ENCODE measurements around the gene PRRG4. TPM values are rescaled to one million over a fixed set of nuclear protein-coding genes. Genes with fewer than 3 reads are reported as not detected.
"Not testable (repeated sequence)": the region's sequence is repeated elsewhere in the genome, so short reads cannot be mapped to it uniquely, and the experiment has no call there.

The PRRG4 gene
- total RNA-seq, result 10 to 100 TPM in 2 of 3 donors, 1 to 10 TPM in 1; 8.6 to 18.9 (median 15.1) TPM
- long read RNA-seq, donor 1, full-length matches to known transcripts, result 15 of 17 reads
- long read RNA-seq, donor 1, partial matches to known transcripts, result 0 of 17 reads
- long read RNA-seq, donor 1, other reads (novel, unspliced or antisense), result 2 of 17 reads
- long read RNA-seq, donor 2, full-length matches to known transcripts, result 31 of 41 reads
- long read RNA-seq, donor 2, partial matches to known transcripts, result 1 of 41 reads
- long read RNA-seq, donor 2, other reads (novel, unspliced or antisense), result 9 of 41 reads

DNA sequence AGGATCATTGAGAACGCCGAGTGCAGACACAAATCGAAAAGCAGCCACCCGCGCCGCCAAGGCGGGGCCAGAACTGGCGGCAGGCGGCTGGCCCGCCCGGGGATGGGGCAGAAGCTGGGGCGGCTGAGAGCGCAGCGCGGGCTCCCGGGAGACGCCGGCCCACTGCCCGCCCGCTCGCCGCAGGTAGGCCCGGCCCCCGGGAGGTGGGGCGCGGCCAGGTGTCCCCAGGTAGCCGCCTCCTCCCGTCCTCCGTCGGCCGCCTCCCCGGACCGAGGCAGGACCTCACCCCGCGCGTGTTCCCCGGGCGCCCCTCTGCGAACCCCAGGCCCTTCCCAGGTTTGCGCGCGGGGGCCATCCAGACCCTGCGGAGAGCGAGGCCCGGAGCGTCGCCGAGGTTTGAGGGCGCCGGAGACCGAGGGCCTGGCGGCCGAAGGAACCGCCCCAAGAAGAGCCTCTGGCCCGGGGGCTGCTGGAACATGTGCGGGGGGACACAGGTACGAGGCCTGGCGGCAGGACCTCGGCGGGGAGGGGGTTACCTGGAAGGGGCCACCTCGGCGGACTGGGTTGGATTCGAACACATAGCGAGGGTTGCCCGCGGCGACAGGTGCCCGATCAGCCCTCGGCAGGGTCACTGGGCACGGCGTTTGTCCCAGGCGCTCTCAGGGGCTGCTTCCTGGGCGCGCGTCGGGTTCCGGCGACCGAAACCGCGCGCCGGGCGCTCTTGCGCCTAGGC, at the start of gene PRRG4:
Gene PRRG4, plus strand, starts transcription at position 248 of the 733 bp plus-strand sequence. CDS start 603 bp downstream, outside the sequence.
- no peak for TF ChIP-seq CTCF (IDR thresholded peaks at IDR 0.05)
- peak; percentile 88 to 92 (median 88) for DNase-seq
- Histone ChIP-seq H3K36me3 (ENCODE audit: low read depth) (no peaks in the 10 kb centered on the region), H3K4me1 (ENCODE audit: low read depth) (no peaks in the 10 kb centered on the region), H3K4me3 (peak within 1 kb of the TSS; percentile 71), H3K9me3 (no peaks in the 10 kb centered on the region)
- intact Hi-C loops (cut with DNase I, micrococcal nuclease), result no loop called here
- peak; percentile 99 for ATAC-seq

GRCh38 chr11:32780839-32781238, 48.9 kb upstream of the PRRG4 start:
- H3K9me3 ChIP-seq; ATAC-seq; H3K4me1 ChIP-seq (ENCODE audit: low read depth); H3K4me3 ChIP-seq; H3K36me3 ChIP-seq (ENCODE audit: low read depth); DNase-seq; intact Hi-C loops (cut with DNase I, micrococcal nuclease): not testable (repeated sequence)

DNA sequence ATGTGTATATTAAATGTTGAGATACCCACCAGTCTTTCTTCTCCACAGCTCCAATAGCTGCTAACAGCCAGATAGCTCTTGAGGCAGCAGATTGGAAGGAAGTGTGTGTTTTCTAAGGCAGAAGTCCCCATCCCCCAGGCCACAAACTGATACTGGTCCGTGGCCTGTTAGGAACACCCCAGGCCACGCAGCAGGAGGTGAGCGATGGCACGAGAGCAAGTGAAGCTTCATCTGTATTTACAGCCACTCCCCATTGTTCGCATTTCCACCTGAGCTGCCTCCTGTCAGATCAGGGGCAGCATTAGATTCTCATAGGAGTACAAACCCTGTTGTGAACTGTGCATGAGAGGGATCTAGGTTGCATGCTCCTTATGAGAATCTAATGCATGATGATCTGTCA, 48.0 kb upstream of the PRRG4 start:
- H3K36me3 ChIP-seq (ENCODE audit: low read depth), result no peaks in the 10 kb centered on the region
- no peaks in the 10 kb centered on the region for H3K9me3 ChIP-seq
- intact Hi-C loops (cut with DNase I, micrococcal nuclease), result no loop called here
- TF ChIP-seq CTCF (IDR thresholded peaks at IDR 0.05), result no peak
- DNase-seq (no peak), ATAC-seq (no peak)
- no peaks in the 10 kb centered on the region for H3K4me1 ChIP-seq (ENCODE audit: low read depth)
- H3K4me3 ChIP-seq, result no peak overlapping the region

DNA sequence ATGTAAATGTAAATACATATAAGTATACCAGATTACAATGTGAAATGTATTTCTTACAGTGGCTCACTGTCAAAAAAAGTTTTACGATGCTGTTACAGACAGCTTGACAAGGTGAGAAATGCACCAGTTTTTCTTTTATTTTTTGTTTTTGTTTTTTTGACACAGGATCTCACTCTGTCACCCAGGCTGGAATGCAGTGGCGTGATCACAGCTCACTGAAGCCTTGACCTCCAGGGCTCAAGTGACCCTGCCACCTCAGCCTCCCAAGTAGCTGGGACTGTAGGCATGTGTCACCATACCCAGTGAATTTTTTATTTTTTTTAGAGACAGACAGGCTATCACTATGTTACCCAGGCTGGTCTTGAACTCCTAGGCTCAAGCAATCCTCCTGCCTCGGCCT, 44.5 kb upstream of the PRRG4 start:
- H3K36me3 ChIP-seq (ENCODE audit: low read depth), result no peaks in the 10 kb centered on the region
- no peak overlapping the region for H3K4me3 ChIP-seq
- H3K9me3 ChIP-seq, result no peaks in the 10 kb centered on the region
- intact Hi-C loops (cut with DNase I, micrococcal nuclease), result no loop called here
- TF ChIP-seq CTCF (IDR thresholded peaks at IDR 0.05), result no peak
- no peaks in the 10 kb centered on the region for H3K4me1 ChIP-seq (ENCODE audit: low read depth)
- ATAC-seq (no peak), DNase-seq (no peak)

DNA sequence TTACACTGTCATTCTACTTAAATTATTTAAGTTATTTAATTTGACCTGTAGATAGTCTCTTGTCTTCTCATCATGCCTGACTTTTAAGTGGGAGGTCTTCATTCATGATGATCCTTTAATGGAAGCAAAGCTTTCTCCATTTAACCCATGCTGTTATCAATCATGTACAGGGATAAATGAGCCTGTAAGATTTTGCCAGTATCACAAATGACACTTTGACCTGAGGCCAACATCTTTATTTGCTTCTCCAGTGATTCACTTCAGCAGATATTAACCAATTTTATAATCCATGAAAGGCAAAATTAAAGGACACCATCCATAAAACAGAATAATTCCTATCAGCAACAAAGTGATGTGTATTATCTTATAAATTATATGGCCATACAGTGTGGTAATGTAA, 42.9 kb upstream of the PRRG4 start:
- no peaks in the 10 kb centered on the region for H3K9me3 ChIP-seq
- no peak overlapping the region for H3K4me3 ChIP-seq
- H3K36me3 ChIP-seq (ENCODE audit: low read depth), result no peaks in the 10 kb centered on the region
- ATAC-seq (no peak), DNase-seq (no peak)
- intact Hi-C loops (cut with DNase I, micrococcal nuclease), result no loop called here
- H3K4me1 ChIP-seq (ENCODE audit: low read depth), result no peaks in the 10 kb centered on the region
- no peak for TF ChIP-seq CTCF (IDR thresholded peaks at IDR 0.05)

DNA sequence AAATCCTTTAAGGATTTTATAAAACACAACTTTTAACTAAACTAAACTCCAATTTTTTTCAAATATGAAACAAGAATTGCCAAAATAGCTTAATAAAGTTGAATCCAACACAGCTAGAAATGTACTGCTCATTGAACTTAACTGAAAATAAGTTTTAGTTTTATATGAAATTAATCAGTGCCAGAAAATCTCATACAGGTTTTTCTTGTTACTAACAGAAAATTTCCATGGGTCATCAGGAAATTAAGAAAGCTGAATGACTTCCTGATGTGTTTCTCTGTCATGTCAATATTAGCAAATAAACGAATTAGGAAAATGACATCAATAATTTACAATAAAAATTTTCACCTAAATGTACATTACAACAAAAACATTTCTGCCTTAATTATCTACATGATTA, 38.8 kb upstream of the PRRG4 start:
- Histone ChIP-seq H3K4me3 (no peak overlapping the region), H3K9me3 (no peaks in the 10 kb centered on the region), H3K36me3 (ENCODE audit: low read depth) (no peaks in the 10 kb centered on the region), H3K4me1 (ENCODE audit: low read depth) (no peaks in the 10 kb centered on the region)
- ATAC-seq (no peak), DNase-seq (no peak)
- intact Hi-C loops (cut with DNase I, micrococcal nuclease), result loop anchor here in 1 of 2 donors (10.0 kb wide), 1 partner anchor 466 kb away; no protein-coding TSS in a partner anchor
- TF ChIP-seq CTCF (IDR thresholded peaks at IDR 0.05), result no peak

Data from mucosa of descending colon (tissue), 3 donors.